Activated naive CD4-positive, alpha-beta T cell treated with anti-CD3 and anti-CD28 coated beads, Interleukin-2, amount 10 ng/mL, durations not matched to agents 7 days and 5 days (primary cell): ENCODE results near the gene AGAP2.
"Not testable (repeated sequence)": the region's sequence is repeated elsewhere in the genome, so short reads cannot be mapped to it uniquely, and the experiment has no call there.

Experiments
- CTCF ChIA-PET: fragments of 350-600 bp; sonication (Branson Sonifier 250); formaldehyde crosslinking; loops from one replicate; lab custom pipeline; 2021; ENCODE audit warnings: antibody characterized with exemption; lab: Charles Lee
- DNase-seq: peaks from one replicate; pipeline ENCODE4 v3.0.0-alpha.2; 2020
- H3K27ac Mint-ChIP-seq: one replicate; pipeline ENCODE4 v1.8.0; 2021; ENCODE audit warnings: mild to moderate bottlenecking, moderate library complexity, mixed read lengths
- H3K27me3 Mint-ChIP-seq: one replicate; pipeline ENCODE4 v1.8.0; 2021; ENCODE audit warnings: mild to moderate bottlenecking, mixed read lengths
- H3K36me3 Mint-ChIP-seq: one replicate; pipeline ENCODE4 v1.8.0; 2021; ENCODE audit warnings: mixed read lengths
- H3K4me1 Mint-ChIP-seq: one replicate; pipeline ENCODE4 v1.8.0; 2021; ENCODE audit warnings: mixed read lengths
- H3K4me3 Mint-ChIP-seq: one replicate; pipeline ENCODE4 v1.8.0; 2021; ENCODE audit warnings: mild to moderate bottlenecking, moderate library complexity, mixed read lengths
- H3K9me3 Mint-ChIP-seq: one replicate; pipeline ENCODE4 v1.8.0; 2021; ENCODE audit warnings: mixed read lengths

AGAP2 gene

GRCh38 chr12:57775044-57775443 is 36.5 kb upstream of the AGAP2 start:
- H3K9me3 Mint-ChIP-seq: no peaks in the 10 kb centered on the region
- peaks cover 37% of the 10 kb centered on the region for H3K4me1 Mint-ChIP-seq
- H3K27ac Mint-ChIP-seq: no peak overlapping the region
- no peak for DNase-seq
- H3K27me3 Mint-ChIP-seq: peaks cover 6% of the 10 kb centered on the region
- CTCF ChIA-PET: interaction anchor here (1.0 to 1.8 kb wide), 7 partner anchors 9 to 62 kb away, joined by 3 to 5 read pairs (median 3); no protein-coding TSS in a partner anchor
- peaks cover 12% of the 10 kb centered on the region for H3K36me3 Mint-ChIP-seq
- H3K4me3 Mint-ChIP-seq: no peak overlapping the region

GRCh38 chr12:57774634-57775033 is 36.1 kb upstream of the AGAP2 start:
- Mint-ChIP-seq H3K36me3 (peaks cover 16% of the 10 kb centered on the region), H3K4me1 (peaks cover 38% of the 10 kb centered on the region)
- not testable (repeated sequence) for H3K9me3 Mint-ChIP-seq, H3K27me3 Mint-ChIP-seq, H3K27ac Mint-ChIP-seq, DNase-seq, H3K4me3 Mint-ChIP-seq
- CTCF ChIA-PET: interaction anchor here (1.0 to 1.8 kb wide), 7 partner anchors 9 to 63 kb away, joined by 3 to 5 read pairs (median 3); no protein-coding TSS in a partner anchor

- H3K4me1 Mint-ChIP-seq: peaks cover 33% of the 10 kb centered on the region
- CTCF ChIA-PET: interaction anchor here (0.7 to 1.9 kb wide), 6 partner anchors 9 to 133 kb away, joined by 3 to 8 read pairs (median 4); no protein-coding TSS in a partner anchor
- H3K27me3 Mint-ChIP-seq: peaks cover 12% of the 10 kb centered on the region
- peak within 1 kb of the TSS; percentile 94 for H3K4me3 Mint-ChIP-seq
- peaks cover 23% of the 10 kb centered on the region for H3K36me3 Mint-ChIP-seq
- H3K27ac Mint-ChIP-seq: peak within 1 kb of the TSS; percentile 97
- DNase-seq: peak; percentile 74
- no peaks in the 10 kb centered on the region for H3K9me3 Mint-ChIP-seq
Observed at GRCh38 chr12:57772429-57773322, 34.1 kb upstream of the AGAP2 start, which contains the start of gene EEF1AKMT3. Gene EEF1AKMT3, plus strand, starts transcription at chr12:57772614. Its CDS starts 111 bp downstream, at chr12:57772725.

GRCh38 chr12:57771873-57772428 is 33.4 kb upstream of the AGAP2 start, which contains the start of gene METTL1:
Gene METTL1, minus strand, starts transcription at chr12:57772105. Its CDS starts 22 bp downstream, at chr12:57772083.
- DNase-seq: peak; percentile 97
- Mint-ChIP-seq H3K4me1 (peaks cover 33% of the 10 kb centered on the region), H3K27me3 (peaks cover 19% of the 10 kb centered on the region), H3K36me3 (peaks cover 23% of the 10 kb centered on the region), H3K9me3 (no peaks in the 10 kb centered on the region), H3K4me3 (peak within 1 kb of the TSS; percentile 94), H3K27ac (peak within 1 kb of the TSS; percentile 97)
- CTCF ChIA-PET: interaction anchor here (0.7 to 1.9 kb wide), 6 partner anchors 9 to 134 kb away, joined by 3 to 8 read pairs (median 4); no protein-coding TSS in a partner anchor

- DNase-seq: peak; percentile 93
- peak overlapping the region; percentile 97 for H3K27ac Mint-ChIP-seq
- CTCF ChIA-PET: interaction anchor here (0.8 to 1.9 kb wide), 4 partner anchors 10 to 15 kb away, joined by 3 to 8 read pairs (median 4); no protein-coding TSS in a partner anchor
- peaks cover 39% of the 10 kb centered on the region for H3K4me1 Mint-ChIP-seq
- peaks cover 25% of the 10 kb centered on the region for H3K27me3 Mint-ChIP-seq
- peak overlapping the region; percentile 94 for H3K4me3 Mint-ChIP-seq
- H3K9me3 Mint-ChIP-seq: no peaks in the 10 kb centered on the region
- peaks cover 23% of the 10 kb centered on the region for H3K36me3 Mint-ChIP-seq
Observed at GRCh38 chr12:57771236-57771872, 32.8 kb upstream of the AGAP2 start.

- Mint-ChIP-seq H3K27ac (no peak overlapping the region), H3K4me3 (peak overlapping the region; percentile 16)
- CTCF ChIA-PET: interaction anchor here (0.8 kb wide), 1 partner anchor 12 kb away, joined by 3 read pairs; no protein-coding TSS in a partner anchor
Observed at GRCh38 chr12:57770734-57771133, 32.2 kb upstream of the AGAP2 start.

GRCh38 chr12:57769594-57769993 is 31.1 kb upstream of the AGAP2 start:
- H3K4me1 Mint-ChIP-seq: peaks cover 50% of the 10 kb centered on the region

More at GRCh38 chr12:57770734-57771133, 32.2 kb upstream of the AGAP2 start:
- DNase-seq: no peak
- Mint-ChIP-seq H3K36me3 (peaks cover 21% of the 10 kb centered on the region), H3K27me3 (peaks cover 31% of the 10 kb centered on the region), H3K4me1 (peaks cover 41% of the 10 kb centered on the region), H3K9me3 (no peaks in the 10 kb centered on the region)

GRCh38 chr12:57767876-57768275 is 29.3 kb upstream of the AGAP2 start:
- CTCF ChIA-PET: interaction anchor here (2.5 to 3.1 kb wide), 2 partner anchors 9 to 12 kb away, joined by 12 to 19 read pairs; no protein-coding TSS in a partner anchor
- Mint-ChIP-seq H3K9me3 (no peaks in the 10 kb centered on the region), H3K36me3 (peaks cover 16% of the 10 kb centered on the region), H3K27ac (no peak overlapping the region), H3K4me3 (no peak overlapping the region), H3K4me1 (peaks cover 52% of the 10 kb centered on the region), H3K27me3 (peaks cover 53% of the 10 kb centered on the region)
- DNase-seq: no peak

More at GRCh38 chr12:57769594-57769993, 31.1 kb upstream of the AGAP2 start:
- no peak for DNase-seq
- Mint-ChIP-seq H3K27me3 (peaks cover 42% of the 10 kb centered on the region), H3K27ac (no peak overlapping the region), H3K4me3 (no peak overlapping the region), H3K9me3 (no peaks in the 10 kb centered on the region), H3K36me3 (peaks cover 19% of the 10 kb centered on the region)
- CTCF ChIA-PET: interaction anchor here (3.1 kb wide), 1 partner anchor 10 kb away, joined by 12 read pairs; no protein-coding TSS in a partner anchor

- Mint-ChIP-seq H3K4me1 (peaks cover 51% of the 10 kb centered on the region), H3K27me3 (peaks cover 48% of the 10 kb centered on the region), H3K9me3 (no peaks in the 10 kb centered on the region), H3K36me3 (peaks cover 16% of the 10 kb centered on the region), H3K27ac (no peak overlapping the region), H3K4me3 (no peak overlapping the region)
- no peak for DNase-seq
- CTCF ChIA-PET: interaction anchor here (0.6 to 3.1 kb wide), 4 partner anchors 8 to 85 kb away, joined by 3 to 19 read pairs (median 8); no protein-coding TSS in a partner anchor
Observed at GRCh38 chr12:57767305-57767698, 28.8 kb upstream of the AGAP2 start.

GRCh38 chr12:57766464-57767304 is 28.1 kb upstream of the AGAP2 start, which contains the start of gene CYP27B1:
Gene CYP27B1, minus strand, starts transcription at chr12:57767078. Its CDS starts 37 bp downstream, at chr12:57767041.
- peaks cover 14% of the 10 kb centered on the region for H3K36me3 Mint-ChIP-seq
- peak; percentile 29 for DNase-seq
- peaks cover 48% of the 10 kb centered on the region for H3K4me1 Mint-ChIP-seq

GRCh38 chr12:57765698-57766463 is 27.3 kb upstream of the AGAP2 start:
- CTCF ChIA-PET: interaction anchor here (0.8 to 2.5 kb wide), 12 partner anchors 9 to 140 kb away, joined by 3 to 19 read pairs (median 4); partner anchors contain the start of genes CDK4 and TSPAN31
- Mint-ChIP-seq H3K36me3 (peaks cover 12% of the 10 kb centered on the region), H3K4me1 (peaks cover 42% of the 10 kb centered on the region), H3K27me3 (peaks cover 48% of the 10 kb centered on the region), H3K4me3 (peak overlapping the region; percentile 75), H3K27ac (no peak overlapping the region), H3K9me3 (no peaks in the 10 kb centered on the region)
- peak; percentile 21 for DNase-seq

More at GRCh38 chr12:57766464-57767304, 28.1 kb upstream of the AGAP2 start, which contains the start of gene CYP27B1:
- Mint-ChIP-seq H3K9me3 (no peaks in the 10 kb centered on the region), H3K4me3 (peak within 1 kb of the TSS; percentile 75), H3K27me3 (peaks cover 48% of the 10 kb centered on the region), H3K27ac (no peak within 1 kb of the TSS)
- CTCF ChIA-PET: interaction anchor here (0.6 to 3.1 kb wide), 8 partner anchors 8 to 139 kb away, joined by 3 to 19 read pairs (median 4); no protein-coding TSS in a partner anchor
